Left kidney (tissue), 8 donors: Measurements from ENCODE around the gene COMP. TPM values are rescaled to one million over a fixed set of nuclear protein-coding genes. Genes with fewer than 3 reads are reported as not detected.
"Not testable (repeated sequence)": the region's sequence is repeated elsewhere in the genome, so short reads cannot be mapped to it uniquely, and the experiment has no call there.

ENCODE experiments used
- DNase-seq: peaks from one replicate; pipeline ENCODE4 v3.0.0-alpha.2; 2013
- long read RNA-seq, 8 donors: transcript quantifications; one replicate each; lab custom pipeline, GENCODE V29; 2026
- polyA plus RNA-seq: library from polyadenylated mRNA; unstranded; fragments of 120-200 nt; gene quantifications from one replicate; pipeline ENCODE4 v1.2.1, GENCODE V29; 2013; ENCODE audit not compliant: insufficient read length

COMP gene
- polyA plus RNA-seq: 0.55 TPM
- long read RNA-seq, donor 1: 0 reads
- long read RNA-seq, donor 2: 0 reads
- long read RNA-seq, donor 3: 0 reads
- long read RNA-seq, donor 4: 0 reads
- long read RNA-seq, donor 5: 0 reads
- long read RNA-seq, donor 6: 0 reads
- long read RNA-seq, donor 7: 0 reads
- long read RNA-seq, donor 8, partial matches to known transcripts: 0 of 1 reads
- long read RNA-seq, donor 8, other reads (novel, unspliced or antisense): 0 of 1 reads

DNA sequence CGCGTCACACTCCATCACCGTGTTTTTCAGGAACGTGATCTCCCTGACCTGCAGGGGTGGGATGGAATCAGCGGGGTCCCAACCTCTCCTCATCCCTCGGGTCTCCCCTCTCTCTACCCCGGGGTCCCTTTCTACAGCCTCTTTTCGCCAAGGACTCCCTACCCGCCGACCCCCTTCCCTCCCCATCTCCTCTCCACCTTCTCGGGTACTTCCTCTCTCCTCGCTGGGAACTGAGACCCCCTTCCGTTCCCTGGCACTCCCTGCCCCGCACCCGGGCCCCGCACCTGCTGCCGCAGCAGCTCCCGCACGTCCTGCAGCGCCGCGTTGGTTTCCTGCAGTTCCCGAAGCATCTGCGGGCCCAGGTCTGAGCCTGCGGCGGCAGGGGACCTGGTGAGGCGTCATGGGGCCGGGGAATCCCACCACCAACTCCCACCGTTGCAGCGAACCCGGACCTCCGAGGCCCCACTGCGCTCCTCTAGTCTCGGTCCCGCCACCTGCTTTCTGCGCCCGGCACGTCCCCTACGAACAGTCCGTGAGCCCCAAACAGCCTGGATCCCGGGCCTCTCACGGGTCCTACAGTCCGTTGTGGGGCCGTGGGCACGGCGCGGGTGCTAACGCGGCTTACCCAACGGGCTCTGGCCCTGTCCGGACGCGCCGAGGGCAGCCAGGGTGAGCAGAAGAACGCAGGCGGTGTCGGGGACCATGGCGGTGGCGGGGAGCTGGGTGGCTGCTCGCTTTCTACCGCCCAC, at the start of gene COMP:
Gene COMP (minus strand): TSS at position 740 of the 749 bp plus-strand sequence. CDS start 36 bp downstream, at position 704.
- no peak for DNase-seq

- DNase-seq: no peak
These were observed 49.5 kb upstream of the COMP start for GRCh38 chr19:18840288-18841267.

GRCh38 chr19:18839465-18840287, 48.6 kb upstream of the COMP start:
- DNase-seq: no peak

GRCh38 chr19:18834644-18834984, 43.5 kb upstream of the COMP start:
- no peak for DNase-seq

DNA sequence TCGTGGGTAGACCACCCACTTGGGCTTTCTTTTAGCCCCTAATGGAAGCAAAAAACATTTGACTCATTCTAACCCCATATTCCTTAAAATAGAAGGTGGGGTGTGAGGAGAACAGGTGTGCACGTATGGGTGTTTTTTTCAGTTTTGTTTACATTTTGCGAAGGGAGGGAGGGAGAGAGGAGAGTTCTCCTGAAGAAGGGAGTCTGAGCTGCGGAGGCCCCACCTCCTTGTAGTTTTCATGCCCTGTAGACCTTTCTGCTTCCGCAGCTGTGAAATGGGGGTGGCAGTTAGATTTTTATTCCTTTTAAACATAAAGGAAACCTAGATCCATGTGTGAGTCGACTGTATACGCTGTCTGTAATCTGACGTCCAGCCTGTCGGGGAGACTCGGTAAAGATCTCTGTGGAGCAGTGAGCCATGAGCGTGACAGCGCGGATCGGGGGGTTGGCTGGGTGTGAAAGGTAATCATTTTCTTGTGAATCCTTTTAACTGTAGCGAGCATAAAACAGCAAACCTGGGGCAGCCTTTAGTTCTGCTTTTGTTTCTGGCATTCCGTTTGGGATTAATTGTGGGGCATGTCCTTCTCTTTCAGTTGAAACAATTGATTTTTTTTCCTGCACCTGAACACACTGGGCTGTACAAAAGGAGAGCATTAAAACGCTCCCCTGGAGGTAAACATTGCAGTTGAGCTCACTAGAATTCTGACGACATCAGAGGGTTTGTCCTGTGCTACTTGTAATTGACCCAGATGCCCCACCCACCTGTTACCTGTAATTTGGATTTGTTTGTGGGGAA, 42.9 kb upstream of the COMP start:
- DNase-seq: no peak

DNA sequence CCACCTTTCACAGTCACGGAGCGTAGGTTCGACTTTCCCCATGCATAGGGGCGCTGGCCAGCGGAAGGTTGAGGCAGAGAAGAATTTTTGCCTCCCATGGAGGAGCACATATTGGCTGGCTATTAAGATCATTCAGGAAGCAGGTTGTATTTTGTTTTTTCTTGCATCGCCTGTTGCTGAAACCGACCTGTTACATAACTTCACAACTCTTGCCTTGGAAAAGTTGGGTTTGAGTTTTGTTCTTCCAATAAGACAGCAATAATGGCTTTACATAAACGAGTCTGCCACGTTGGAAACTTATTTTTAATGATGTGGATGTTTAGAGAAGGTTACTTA, 42.0 kb upstream of the COMP start:
- no peak for DNase-seq

DNA sequence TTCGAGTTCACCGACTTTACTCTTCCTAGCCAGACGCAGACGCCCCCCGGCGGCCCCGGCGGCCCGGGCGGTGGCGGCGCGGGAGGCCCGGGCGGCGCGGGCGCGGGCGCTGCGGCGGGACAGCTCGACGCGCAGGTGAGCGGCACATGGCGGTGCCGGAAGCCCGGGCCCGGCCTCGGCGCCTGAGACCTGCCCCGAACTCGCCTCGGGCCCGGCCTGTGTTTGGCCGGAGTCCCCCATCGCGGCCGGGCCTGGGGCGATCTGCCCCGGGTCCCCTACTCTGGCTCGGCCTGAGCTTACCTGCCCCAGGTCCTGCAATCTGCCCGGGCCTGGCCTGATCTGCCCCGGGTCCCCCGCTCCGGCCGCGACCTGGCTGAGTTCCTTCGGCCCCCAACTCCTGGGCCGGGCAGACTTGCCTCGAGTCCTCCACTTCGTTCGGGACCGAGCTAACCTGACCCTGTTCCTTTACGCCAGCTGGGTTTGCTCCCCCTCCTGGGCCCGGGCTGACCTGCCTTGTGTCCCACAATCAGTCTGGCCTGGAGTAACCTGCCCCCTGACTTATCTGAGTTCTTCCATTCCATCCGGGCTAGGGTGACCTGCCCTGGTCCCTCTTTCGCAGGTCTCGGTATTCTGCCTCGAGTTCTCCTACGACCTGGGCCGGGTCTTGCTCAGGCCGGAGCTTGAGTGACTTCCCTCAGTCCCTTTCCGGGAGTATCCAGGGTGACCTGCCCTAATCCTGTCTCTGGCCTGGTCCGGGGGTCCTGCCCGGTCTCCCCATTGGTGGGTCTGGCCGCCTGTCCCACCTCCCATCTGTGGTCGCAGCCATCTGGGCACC, 41.4 kb upstream of the COMP start:
- no peak for DNase-seq

DNA sequence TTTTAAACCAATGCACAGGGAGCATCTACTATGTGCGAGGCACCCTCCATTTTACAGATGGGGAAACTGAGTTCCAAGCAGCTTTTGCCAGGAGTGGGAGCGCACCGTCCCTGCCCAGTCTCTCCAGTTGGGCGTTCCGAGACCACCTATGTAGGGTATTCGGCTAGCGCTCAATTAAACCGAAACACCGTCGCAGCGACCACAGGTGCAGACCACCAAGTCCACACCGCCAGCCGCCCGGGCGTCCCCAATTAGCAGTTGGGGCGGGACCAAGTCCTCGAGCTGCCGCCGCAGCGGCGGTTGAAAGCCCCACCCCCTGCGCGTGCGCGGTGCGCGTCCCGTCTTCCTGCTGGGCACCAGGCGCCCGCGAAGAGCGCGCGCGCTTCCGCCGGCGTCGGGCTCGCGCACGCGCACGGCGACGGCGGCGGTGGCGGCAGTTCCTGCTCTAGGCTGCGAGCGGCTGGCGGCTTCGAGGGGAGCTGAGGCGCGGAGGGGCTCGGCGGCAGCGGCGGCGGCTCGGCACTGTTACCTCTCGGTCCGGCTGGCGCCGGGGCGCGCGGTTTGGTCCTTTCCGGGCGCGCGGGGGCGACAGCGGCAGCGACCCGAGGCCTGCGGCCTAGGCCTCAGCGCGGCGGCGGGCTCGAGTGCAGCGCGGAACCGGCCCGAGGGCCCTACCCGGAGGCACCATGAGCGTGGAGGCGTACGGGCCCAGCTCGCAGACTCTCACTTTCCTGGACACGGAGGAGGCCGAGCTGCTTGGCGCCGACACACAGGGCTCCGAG, 40.6 kb upstream of the COMP start, which contains the start of gene UPF1:
Gene UPF1 (plus strand): TSS at position 436 of the 782 bp plus-strand sequence. CDS start 251 bp downstream, at position 687.
- DNase-seq: peak; percentile 91

- no peak for DNase-seq
These were observed 39.4 kb upstream of the COMP start for GRCh38 chr19:18830488-18830887.

DNA sequence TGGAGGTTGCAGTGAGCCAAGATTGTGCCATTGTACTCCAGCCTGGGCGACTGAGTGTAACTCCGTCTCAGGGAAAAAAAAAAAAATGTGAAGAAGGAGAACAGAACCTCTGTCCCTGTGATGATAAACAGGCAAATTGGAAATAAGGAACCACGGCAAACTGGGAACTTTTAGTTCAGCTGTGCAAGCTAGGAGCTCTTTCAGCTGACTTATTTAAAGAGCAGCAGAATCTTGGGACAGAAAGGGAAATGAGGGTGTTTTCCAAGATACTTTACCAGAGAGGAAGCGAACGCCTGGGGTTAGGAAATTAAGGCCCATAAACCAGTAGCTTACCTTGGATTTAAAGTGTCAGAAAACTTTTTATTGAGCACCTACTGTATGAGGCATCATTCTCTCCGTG, 37.7 kb upstream of the COMP start:
- DNase-seq: no peak

DNA sequence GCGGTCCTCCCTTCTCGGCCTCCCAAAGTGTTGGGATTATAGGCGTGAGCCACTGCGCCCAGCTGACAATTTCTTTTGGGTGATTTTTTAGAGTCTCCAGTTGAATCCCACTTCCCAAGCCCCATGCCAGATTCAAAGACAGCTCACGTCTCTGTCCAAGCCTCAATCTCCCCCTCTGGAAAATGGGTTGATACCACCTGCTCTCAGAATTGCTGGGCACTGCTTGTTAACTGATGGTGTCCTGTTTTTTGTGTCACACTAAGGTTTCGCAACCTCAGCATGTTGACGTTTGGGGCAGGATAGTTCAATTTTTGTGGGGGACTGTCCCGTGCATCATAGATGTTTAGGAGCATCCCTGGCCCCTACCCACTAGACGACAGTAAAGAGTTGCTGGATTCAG, 26.5 kb upstream of the COMP start:
- DNase-seq: no peak

- DNase-seq: not testable (repeated sequence)
These were observed 25.5 kb upstream of the COMP start for GRCh38 chr19:18816645-18817044.

DNA sequence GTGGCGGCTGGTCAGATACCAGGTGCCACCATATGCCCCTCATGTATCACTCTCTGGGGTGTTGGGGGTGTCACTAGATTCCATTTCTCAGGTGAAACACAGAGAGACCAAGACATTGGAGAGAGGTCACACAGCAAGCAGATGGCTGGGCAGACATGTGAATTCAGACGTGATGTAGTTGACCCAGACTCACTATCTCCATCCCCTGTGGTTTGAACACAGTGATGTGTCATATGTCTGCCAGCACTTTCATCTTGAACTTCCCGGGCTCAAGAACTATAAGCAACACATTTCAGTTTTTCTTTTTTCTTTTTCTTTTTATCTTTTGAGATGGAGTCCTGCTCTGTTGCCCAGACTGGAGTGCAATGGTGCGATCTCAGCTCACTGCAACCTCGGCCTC, 24.6 kb upstream of the COMP start:
- no peak for DNase-seq

GRCh38 chr19:18814063-18814462, 23.0 kb upstream of the COMP start:
- DNase-seq: no peak

- DNase-seq: not testable (repeated sequence)
These were observed 20.5 kb upstream of the COMP start for GRCh38 chr19:18811638-18812037.

DNA sequence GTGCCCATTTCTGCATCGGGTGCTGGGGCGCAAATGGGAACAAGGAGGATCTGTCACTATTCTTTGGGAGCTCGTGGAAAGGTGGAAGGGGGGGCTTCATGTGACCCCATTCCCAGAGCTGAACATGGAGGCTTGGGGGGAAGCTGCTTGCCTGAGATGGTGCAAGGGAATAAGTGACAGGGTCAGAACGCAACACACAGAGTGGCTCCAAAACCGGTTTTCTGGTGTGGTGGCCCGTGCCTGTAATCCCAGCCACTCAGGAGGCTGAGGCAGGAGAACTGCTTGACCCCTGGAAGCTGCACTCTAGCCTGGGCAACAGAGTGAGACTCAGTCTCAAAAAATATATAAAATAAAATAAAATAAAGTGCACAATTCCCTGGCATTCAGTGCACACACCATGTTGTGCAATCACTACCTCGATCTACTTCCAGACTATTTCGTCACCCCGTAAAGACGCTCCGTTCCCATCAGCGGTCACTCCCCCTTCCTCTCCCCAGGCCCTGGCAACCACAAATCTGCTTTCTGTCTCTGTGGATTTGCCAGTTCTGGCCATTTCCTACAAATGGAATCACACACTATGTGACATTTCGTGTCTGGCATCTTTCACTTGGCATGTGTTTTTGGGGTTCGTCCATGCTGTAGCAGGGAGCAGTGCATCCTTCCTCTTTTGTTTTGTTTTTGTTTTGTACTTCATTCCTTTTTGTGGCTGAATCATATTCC, 18.2 kb upstream of the COMP start:
- no peak for DNase-seq

DNA sequence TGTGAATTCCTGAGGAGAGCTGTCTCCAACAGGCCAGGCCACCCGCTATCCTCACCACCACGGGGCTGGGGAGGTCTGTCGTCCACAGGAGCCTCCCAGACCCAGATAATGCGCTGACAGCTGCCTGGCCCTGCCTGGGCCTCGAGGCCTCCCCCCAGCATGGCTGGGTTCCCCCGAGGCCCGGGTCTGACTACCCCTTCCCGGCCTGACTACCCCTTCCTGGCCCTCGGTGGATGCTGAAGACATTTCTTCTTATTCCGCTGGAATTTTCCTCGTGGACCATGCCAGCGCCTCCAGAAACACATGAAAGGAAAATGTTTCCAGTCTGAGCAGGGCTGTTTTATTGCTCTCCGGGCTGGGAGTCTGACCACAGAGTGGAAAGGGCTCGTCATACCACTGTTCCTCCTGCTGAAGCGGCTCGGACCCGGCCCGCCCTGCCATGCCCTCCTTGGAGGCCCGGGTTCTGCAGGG, 16.8 kb upstream of the COMP start:
- no peak for DNase-seq

- no peak for DNase-seq
These were observed 13.5 kb upstream of the COMP start for GRCh38 chr19:18804643-18805042.
